Middle frontal gyrus (tissue), 1 donor: Measurements from ENCODE around the gene HDDC3.

ENCODE experiments used
- DNase-seq: peaks from one replicate; pipeline ENCODE4 v3.0.0-alpha.2; 2015; ENCODE audit warnings: low spot score; ENCODE audit errors: extremely low spot score

Gene HDDC3

DNA sequence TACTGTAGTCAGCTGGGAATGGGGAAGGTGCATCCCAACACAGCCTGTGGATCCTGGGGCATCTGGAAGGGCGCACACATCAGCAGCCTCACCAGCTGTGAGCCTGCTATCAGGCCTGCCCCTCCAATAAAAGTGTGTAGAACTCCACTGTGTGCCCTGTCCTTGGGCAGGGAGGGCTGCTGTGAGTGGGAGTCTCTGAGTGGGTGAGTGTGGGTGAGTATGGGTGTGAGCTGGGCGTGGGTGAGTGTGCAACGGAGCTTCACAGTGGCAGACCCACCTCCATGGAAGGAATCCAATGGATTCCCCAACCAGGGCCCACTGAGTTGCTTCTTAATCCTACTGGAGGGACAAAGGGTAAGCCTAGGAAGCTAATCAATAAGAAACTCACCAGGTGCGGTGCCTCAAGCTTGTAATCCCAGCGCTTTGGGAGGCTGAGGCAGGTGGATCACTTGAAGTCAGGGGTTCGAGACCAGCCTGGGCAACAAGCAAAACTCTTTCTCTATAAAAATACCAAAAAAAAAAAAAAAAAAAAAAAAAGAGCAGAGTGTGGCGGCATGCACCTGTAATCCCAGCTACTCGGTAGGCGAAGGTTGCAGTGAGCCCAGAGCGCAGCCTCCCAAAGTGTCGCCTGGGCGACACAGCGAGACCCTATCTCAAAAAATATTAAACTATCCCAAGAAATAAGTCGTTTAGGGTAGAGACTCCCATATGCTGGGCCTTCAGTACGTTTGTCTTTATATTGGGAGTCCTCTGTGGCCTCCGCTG, 21.8 kb upstream of the HDDC3 start:
- no peak for DNase-seq

DNA sequence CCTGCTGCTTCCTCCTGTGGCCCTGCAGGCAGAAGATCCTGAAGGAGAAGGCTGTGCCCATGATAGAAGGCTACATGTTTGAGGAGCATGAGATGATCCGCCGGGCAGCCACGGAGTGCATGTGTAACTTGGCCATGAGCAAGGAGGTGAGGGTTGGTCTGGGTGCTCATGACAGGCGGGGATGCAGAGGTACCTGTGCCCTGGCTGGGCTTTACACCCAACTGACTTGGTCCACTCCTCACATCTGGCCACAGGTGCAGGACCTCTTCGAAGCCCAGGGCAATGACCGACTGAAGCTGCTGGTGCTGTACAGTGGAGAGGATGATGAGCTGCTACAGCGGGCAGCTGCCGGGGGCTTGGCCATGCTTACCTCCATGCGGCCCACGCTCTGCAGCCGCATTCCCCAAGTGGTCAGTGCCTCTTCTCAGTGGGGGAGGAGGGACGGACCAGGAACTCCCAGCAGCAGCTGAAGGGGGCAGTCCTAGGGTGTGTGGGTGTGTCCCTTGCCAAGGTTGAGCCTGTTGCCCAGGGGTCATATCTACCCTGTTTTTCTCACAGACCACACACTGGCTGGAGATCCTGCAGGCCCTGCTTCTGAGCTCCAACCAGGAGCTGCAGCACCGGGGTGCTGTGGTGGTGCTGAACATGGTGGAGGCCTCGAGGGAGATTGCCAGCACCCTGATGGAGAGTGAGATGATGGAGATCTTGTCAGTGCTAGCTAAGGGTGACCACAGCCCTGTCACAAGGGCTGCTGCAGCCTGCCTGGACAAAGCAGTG, 20.7 kb upstream of the HDDC3 start:
- no peak for DNase-seq

GRCh38 chr15:90950676-90951075, 18.3 kb upstream of the HDDC3 start:
- DNase-seq, result no peak

DNA sequence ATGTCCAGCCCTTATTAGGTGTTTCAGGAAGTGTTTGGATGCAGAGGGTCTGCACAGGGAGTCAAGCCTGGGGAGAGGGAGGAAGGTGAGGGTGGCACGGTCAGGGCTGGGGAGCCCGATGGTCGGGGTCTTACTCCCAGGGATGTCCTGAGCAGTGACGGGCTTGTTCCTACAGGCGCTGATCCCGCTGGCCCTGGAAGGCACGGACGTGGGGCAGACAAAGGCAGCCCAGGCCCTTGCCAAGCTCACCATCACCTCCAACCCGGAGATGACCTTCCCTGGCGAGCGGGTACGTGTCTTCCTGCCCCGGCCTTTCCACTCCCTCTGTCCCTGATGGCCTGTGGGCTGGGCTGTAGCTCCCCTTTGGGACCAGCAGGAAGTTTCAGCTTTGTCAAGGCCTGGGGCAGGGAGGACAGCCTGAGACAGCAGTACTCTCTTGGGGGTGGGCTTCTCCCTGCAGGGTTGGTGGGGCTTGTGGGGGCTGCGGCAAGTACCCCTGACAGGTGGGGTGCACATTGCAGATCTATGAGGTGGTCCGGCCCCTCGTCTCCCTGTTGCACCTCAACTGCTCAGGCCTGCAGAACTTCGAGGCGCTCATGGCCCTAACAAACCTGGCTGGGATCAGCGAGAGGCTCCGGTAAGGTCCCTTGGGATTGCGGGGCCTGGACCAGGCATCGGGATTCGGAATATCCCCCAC, 17.8 kb upstream of the HDDC3 start:
- DNase-seq, result no peak

GRCh38 chr15:90948506-90948905, 16.2 kb upstream of the HDDC3 start:
- no peak for DNase-seq

DNA sequence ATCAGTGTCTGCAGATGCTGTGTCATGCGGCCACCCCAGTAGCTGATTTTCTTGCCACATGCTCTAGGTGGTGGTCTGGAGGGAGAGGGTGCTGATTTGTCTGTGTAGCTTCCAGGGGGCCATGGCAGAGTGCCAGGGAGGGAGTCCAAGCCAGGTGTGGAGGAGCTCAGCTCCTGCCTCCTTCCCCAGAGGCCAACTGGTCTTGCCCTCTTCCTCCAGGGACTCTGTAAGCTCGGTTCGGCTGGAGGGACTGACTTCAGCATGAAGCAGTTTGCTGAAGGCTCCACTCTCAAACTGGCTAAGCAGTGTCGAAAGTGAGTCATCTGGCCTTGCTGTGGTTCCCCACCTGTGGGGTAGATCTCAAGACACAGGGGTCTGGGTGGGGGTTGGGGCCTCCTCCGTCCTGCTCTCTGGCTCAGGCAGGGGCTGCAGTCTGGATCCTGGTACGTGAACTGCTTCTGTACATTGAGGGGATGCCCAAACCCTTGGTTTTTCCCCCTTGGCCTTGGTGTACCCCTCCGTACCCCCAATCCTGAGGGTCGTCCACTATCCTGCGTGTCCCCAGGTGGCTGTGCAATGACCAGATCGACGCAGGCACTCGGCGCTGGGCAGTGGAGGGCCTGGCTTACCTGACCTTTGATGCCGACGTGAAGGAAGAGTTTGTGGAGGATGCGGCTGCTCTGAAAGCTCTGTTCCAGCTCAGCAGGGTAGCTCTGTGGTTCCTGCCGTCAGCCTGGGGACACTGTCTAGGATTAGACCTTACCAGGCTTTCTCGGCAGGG, 15.4 kb upstream of the HDDC3 start:
- DNase-seq, result no peak

- DNase-seq, result no peak
Measured at GRCh38 chr15:90946941-90947576, 14.7 kb upstream of the HDDC3 start.

DNA sequence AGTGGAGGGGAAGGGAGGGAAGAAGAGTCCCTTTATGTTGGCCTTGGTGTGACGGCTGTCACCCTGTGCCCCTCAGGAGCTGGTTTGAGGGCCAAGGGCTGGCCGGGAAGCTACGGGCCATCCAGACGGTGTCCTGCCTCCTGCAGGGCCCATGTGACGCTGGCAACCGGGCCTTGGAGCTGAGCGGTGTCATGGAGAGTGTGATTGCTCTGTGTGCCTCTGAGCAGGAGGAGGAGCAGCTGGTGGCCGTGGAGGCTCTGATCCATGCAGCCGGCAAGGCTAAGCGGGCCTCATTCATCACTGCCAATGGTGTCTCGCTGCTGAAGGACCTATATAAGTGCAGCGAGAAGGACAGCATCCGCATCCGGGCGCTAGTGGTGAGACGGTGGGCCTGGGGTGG, 14.2 kb upstream of the HDDC3 start:
- no peak for DNase-seq

GRCh38 chr15:90945091-90945490, 12.7 kb upstream of the HDDC3 start:
- DNase-seq, result no peak

GRCh38 chr15:90942354-90943120, 10.2 kb upstream of the HDDC3 start:
- no peak for DNase-seq

DNA sequence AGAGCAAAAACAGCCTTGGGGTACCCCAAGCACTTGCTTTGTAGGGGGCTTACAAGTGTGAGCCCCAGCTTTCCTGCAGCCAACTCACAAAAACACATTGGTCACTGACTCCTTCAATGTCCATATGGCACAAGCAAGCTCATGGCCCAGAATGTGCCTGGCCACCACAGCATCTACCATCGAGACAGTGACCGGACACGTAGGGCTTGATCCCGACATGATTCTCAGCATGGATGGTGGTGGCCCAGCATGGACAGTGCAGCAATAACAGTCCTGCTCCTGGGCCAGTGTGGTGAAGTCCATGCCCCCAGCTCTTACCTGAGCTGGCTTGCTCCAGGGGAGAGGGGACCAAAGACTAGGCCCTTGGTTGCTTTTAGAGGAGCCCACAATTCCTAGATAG, 8.7 kb upstream of the HDDC3 start:
- no peak for DNase-seq

DNA sequence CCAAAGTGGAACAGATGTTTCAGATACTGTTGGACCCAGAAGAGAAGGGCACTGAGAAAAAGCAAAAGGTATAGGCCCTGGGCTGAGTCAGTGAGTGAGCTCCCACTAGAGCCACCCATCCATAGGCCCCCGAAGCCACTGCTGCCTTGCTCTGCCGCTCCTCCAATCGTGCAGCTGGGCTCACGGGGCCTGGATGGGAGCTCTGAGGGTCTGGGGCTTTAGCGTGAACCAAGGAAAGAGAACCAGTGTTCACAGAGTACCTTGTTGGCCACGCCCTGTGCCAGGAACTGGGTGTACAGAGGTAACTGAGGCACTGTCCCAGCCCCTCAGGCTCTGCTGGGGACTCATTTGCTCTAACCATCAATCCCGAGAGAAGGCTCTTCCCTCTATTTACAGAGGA, 7.4 kb upstream of the HDDC3 start:
- DNase-seq, result no peak

- DNase-seq, result no peak
Measured at GRCh38 chr15:90938261-90938660, 5.9 kb upstream of the HDDC3 start.

DNA sequence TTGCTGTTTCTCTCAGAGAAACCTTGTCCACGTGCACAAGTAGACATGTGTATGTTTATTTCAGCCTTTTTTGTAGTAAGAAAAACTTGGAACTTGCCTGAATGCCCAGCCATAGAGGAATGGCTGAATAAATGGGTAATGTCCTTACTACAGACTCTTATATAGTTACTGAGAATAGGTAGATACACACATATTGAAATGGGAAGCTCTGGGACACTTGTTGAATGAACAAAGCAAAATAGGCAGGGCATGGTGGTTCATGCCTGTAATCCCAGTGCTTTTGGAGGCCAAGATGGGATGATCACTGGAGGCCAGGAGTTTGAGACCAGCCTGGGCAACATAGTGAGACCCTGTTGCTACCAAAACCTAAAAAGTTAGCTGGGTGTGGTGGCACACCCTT, 4.5 kb upstream of the HDDC3 start:
- no peak for DNase-seq

- peak; percentile 73 for DNase-seq
Measured at GRCh38 chr15:90934949-90935751, 2.8 kb upstream of the HDDC3 start, which contains the start of gene UNC45A. Gene UNC45A (plus strand): TSS chr15:90935285. CDS start chr15:90935325, 40 bp downstream.

GRCh38 chr15:90934256-90934948, 2.1 kb upstream of the HDDC3 start:
- peak; percentile 80 for DNase-seq

GRCh38 chr15:90933301-90933700, 952 bp upstream of the HDDC3 start:
- DNase-seq, result no peak

DNA sequence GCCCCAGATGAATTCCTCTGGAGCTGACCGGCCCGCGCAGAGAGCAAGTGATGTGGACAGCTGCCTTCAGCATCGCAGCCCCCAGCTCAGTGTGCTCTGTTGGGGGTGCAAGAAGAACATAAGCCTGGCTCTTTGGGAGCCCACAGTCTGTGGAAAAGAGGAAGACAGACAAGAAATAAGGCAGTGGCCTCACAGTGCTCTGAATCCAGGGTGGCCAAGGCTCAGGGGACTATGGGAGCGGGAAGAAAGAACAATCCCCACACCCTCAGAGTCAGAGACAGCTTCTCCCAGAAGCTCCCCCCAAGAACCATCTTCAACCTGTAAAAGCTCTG, 277 bp upstream of the HDDC3 start:
- DNase-seq, result no peak

- DNase-seq, result no peak
Measured at GRCh38 chr15:90931575-90931827, 848 bp downstream of the HDDC3 start.
